ENCODE measurements around the gene TP53INP2.

TP53INP2 gene

DNA sequence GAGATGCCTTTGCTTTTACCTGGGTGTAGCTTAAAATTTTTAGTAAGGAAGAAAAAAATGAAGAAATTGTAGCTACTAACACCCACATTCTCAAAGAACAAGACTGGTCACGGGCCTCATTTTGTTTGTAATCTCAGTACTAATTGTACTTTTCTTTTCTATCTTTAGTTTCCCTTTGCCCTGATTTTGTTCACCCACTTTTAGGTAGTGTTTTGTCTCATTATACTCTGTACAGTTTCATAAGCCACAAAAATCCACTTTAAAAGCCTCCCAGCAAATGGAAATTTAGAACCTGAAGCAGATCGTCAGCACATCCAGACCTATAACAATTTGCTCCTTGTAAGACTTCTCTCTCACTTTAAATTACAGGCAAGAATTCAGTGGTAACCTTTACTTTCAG is 43.3 kb downstream of the TP53INP2 start:
- no peaks in the 10 kb centered on the region for H3K27me3 ChIP-seq (ENCODE audit: control insufficient read depth, low read length)
- no peak for TF ChIP-seq EZH2phosphoT487 (IDR thresholded peaks at IDR 0.05; ENCODE audit: borderline replicate concordance, low read length)
- TF ChIP-seq, protein P1, sequence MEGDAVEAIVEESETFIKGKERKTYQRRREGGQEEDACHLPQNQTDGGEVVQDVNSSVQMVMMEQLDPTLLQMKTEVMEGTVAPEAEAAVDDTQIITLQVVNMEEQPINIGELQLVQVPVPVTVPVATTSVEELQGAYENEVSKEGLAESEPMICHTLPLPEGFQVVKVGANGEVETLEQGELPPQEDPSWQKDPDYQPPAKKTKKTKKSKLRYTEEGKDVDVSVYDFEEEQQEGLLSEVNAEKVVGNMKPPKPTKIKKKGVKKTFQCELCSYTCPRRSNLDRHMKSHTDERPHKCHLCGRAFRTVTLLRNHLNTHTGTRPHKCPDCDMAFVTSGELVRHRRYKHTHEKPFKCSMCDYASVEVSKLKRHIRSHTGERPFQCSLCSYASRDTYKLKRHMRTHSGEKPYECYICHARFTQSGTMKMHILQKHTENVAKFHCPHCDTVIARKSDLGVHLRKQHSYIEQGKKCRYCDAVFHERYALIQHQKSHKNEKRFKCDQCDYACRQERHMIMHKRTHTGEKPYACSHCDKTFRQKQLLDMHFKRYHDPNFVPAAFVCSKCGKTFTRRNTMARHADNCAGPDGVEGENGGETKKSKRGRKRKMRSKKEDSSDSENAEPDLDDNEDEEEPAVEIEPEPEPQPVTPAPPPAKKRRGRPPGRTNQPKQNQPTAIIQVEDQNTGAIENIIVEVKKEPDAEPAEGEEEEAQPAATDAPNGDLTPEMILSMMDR (IDR thresholded peaks at IDR 0.05; ENCODE audit: low read depth, low read length, poor library complexity, severe bottlenecking): no peak
- H3K27ac ChIP-seq (ENCODE audit: low read depth, low read length): no peak overlapping the region
- H3K9me3 ChIP-seq (ENCODE audit: control insufficient read depth, insufficient read depth, low read length): no peaks in the 10 kb centered on the region
- H4K20me1 ChIP-seq (ENCODE audit: control insufficient read depth, insufficient read depth, low read depth, low read length): no peaks in the 10 kb centered on the region
- no peaks in the 10 kb centered on the region for H3K79me2 ChIP-seq (ENCODE audit: control insufficient read depth, low read length)
- H3F3A ChIP-seq (ENCODE audit: control insufficient read depth, insufficient read depth): 0 out of 2 replicates have a peak, but pooled peaks cover 2% of the 10 kb centered on the region
- H3K4me3 ChIP-seq (ENCODE audit: low read length): no peak overlapping the region
- no peaks in the 10 kb centered on the region for H3K9me2 ChIP-seq (replicated peaks; ENCODE audit: control insufficient read depth, low read length)
- H3K4me2 ChIP-seq (ENCODE audit: low read length): no peak overlapping the region
- H3K4me1 ChIP-seq (ENCODE audit: control insufficient read depth, low read length): no peaks in the 10 kb centered on the region
- peaks cover 71% of the 10 kb centered on the region for H3K36me3 ChIP-seq (ENCODE audit: control insufficient read depth, low read length)

DNA sequence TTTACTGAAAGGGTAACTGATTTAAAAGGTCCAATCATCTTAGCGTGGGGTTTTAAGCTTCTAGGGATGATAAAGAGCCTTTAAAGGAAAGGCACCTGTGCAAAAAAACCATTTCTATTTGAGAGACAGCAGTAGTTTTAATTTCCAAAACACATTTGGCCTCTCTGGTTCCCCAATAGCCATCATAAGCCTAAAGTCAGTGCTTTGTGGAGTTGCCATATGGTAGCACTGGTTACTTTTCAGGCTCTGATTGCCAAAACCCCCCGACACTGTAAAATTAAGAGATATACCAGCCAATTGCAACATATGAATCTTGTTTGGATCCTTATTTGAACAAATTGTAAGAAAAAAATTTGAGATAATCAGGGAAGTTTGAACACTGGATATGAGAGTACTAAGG is 44.6 kb downstream of the TP53INP2 start:
- no peaks in the 10 kb centered on the region for H3K9me2 ChIP-seq (replicated peaks; ENCODE audit: control insufficient read depth, low read length)
- peaks cover 64% of the 10 kb centered on the region for H3K36me3 ChIP-seq (ENCODE audit: control insufficient read depth, low read length)
- no peaks in the 10 kb centered on the region for H4K20me1 ChIP-seq (ENCODE audit: control insufficient read depth, insufficient read depth, low read depth, low read length)
- no peaks in the 10 kb centered on the region for H3K9me3 ChIP-seq (ENCODE audit: control insufficient read depth, insufficient read depth, low read length)
- H3K4me2 ChIP-seq (ENCODE audit: low read length): no peak overlapping the region
- TF ChIP-seq, protein P1 (IDR thresholded peaks at IDR 0.05; ENCODE audit: low read depth, low read length, poor library complexity, severe bottlenecking): no peak
- TF ChIP-seq EZH2phosphoT487 (IDR thresholded peaks at IDR 0.05; ENCODE audit: borderline replicate concordance, low read length): no peak
- H3F3A ChIP-seq (ENCODE audit: control insufficient read depth, insufficient read depth): 0 out of 2 replicates have a peak, but pooled peaks cover 2% of the 10 kb centered on the region
- H3K4me1 ChIP-seq (ENCODE audit: control insufficient read depth, low read length): no peaks in the 10 kb centered on the region
- no peak overlapping the region for H3K4me3 ChIP-seq (ENCODE audit: low read length)
- no peak overlapping the region for H3K27ac ChIP-seq (ENCODE audit: low read depth, low read length)
- no peaks in the 10 kb centered on the region for H3K27me3 ChIP-seq (ENCODE audit: control insufficient read depth, low read length)
- H3K79me2 ChIP-seq (ENCODE audit: control insufficient read depth, low read length): no peaks in the 10 kb centered on the region

DNA sequence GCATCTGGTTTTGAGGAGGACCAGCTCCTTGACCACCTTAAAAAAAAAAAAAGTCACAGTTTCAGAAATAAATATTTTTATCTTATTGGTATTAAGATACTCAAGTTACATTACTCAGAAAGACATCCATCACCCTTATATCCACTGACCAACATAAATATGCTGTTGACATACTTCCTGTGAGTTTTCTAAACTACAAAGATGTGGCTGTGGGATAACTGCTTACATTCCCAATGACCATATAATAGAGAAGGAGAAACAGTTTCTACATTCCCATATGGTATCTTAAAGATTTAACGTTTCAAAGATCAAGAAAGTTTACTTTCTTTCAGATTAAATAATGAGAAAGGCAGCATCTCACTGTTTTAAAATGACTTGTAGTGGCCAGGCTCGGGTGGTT is 46.3 kb downstream of the TP53INP2 start:
- H3K79me2 ChIP-seq (ENCODE audit: control insufficient read depth, low read length): no peaks in the 10 kb centered on the region
- no peak overlapping the region for H3K4me3 ChIP-seq (ENCODE audit: low read length)
- TF ChIP-seq, protein P1 (IDR thresholded peaks at IDR 0.05; ENCODE audit: low read depth, low read length, poor library complexity, severe bottlenecking): no peak
- no peak for TF ChIP-seq EZH2phosphoT487 (IDR thresholded peaks at IDR 0.05; ENCODE audit: borderline replicate concordance, low read length)
- no peak overlapping the region for H3K4me2 ChIP-seq (ENCODE audit: low read length)
- H3K36me3 ChIP-seq (ENCODE audit: control insufficient read depth, low read length): peaks cover 65% of the 10 kb centered on the region
- H3F3A ChIP-seq (ENCODE audit: control insufficient read depth, insufficient read depth): 0 out of 2 replicates have a peak, but pooled peaks cover 2% of the 10 kb centered on the region
- no peaks in the 10 kb centered on the region for H3K9me2 ChIP-seq (replicated peaks; ENCODE audit: control insufficient read depth, low read length)
- no peaks in the 10 kb centered on the region for H3K9me3 ChIP-seq (ENCODE audit: control insufficient read depth, insufficient read depth, low read length)
- no peak overlapping the region for H3K27ac ChIP-seq (ENCODE audit: low read depth, low read length)
- no peaks in the 10 kb centered on the region for H4K20me1 ChIP-seq (ENCODE audit: control insufficient read depth, insufficient read depth, low read depth, low read length)
- H3K27me3 ChIP-seq (ENCODE audit: control insufficient read depth, low read length): no peaks in the 10 kb centered on the region
- no peaks in the 10 kb centered on the region for H3K4me1 ChIP-seq (ENCODE audit: control insufficient read depth, low read length)
